Measurements from ENCODE around the gene CMKLR1.

The CMKLR1 gene

GRCh38 chr12:108297895-108298760, 41.0 kb downstream of the CMKLR1 start:
- Histone ChIP-seq H3K4me1 (ENCODE audit: control insufficient read depth, insufficient read depth, low read length) (peaks cover 8% of the 10 kb centered on the region), H3K27me3 (ENCODE audit: control insufficient read depth, insufficient read depth, low read length) (no peaks in the 10 kb centered on the region), H3K36me3 (ENCODE audit: control insufficient read depth, insufficient read depth, low read length) (no peaks in the 10 kb centered on the region), H3K9ac (ENCODE audit: low read length) (no peak overlapping the region), H3K9me3 (ENCODE audit: control insufficient read depth, low read length) (no peaks in the 10 kb centered on the region), H3K4me3 (ENCODE audit: low read length) (no peak overlapping the region)

- no peaks in the 10 kb centered on the region for H3K36me3 ChIP-seq (ENCODE audit: control insufficient read depth, insufficient read depth, low read length)
These were observed 41.7 kb downstream of the CMKLR1 start for GRCh38 chr12:108297424-108297823.

DNA sequence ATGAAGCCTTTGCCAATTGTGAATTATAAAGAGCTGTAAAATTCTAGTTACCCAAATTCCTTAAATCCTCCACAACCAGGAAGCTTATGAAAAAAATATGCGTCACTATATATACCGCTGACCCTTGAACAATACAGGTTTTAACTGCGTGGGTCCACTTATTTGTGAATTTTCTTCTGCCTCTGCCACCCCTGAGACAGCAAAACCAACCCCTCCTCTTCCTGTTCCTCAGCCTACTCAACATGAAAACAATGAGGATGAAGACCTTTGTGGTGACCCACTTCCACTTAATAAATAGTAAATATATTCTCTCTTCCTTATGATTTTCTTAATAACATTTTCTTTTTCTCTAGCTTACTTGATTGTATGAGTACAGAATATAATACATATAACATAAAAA, 42.2 kb downstream of the CMKLR1 start:
- Histone ChIP-seq H3K36me3 (ENCODE audit: control insufficient read depth, insufficient read depth, low read length) (no peaks in the 10 kb centered on the region), H3K4me1 (ENCODE audit: control insufficient read depth, insufficient read depth, low read length) (no peaks in the 10 kb centered on the region), H3K27me3 (ENCODE audit: control insufficient read depth, insufficient read depth, low read length) (no peaks in the 10 kb centered on the region), H3K4me3 (ENCODE audit: low read length) (no peak overlapping the region), H3K9ac (ENCODE audit: low read length) (no peak overlapping the region), H3K9me3 (ENCODE audit: control insufficient read depth, low read length) (no peaks in the 10 kb centered on the region)

More at GRCh38 chr12:108297424-108297823, 41.7 kb downstream of the CMKLR1 start:
- H3K27me3 ChIP-seq (ENCODE audit: control insufficient read depth, insufficient read depth, low read length), result no peaks in the 10 kb centered on the region
- H3K9me3 ChIP-seq (ENCODE audit: control insufficient read depth, low read length), result no peaks in the 10 kb centered on the region
- no peak overlapping the region for H3K4me3 ChIP-seq (ENCODE audit: low read length)
- H3K4me1 ChIP-seq (ENCODE audit: control insufficient read depth, insufficient read depth, low read length), result peaks cover under 1% of the 10 kb centered on the region
- H3K9ac ChIP-seq (ENCODE audit: low read length), result no peak overlapping the region

- Histone ChIP-seq H3K27me3 (ENCODE audit: control insufficient read depth, insufficient read depth, low read length) (no peaks in the 10 kb centered on the region), H3K9me3 (ENCODE audit: control insufficient read depth, low read length) (no peaks in the 10 kb centered on the region), H3K4me3 (ENCODE audit: low read length) (no peak overlapping the region), H3K36me3 (ENCODE audit: control insufficient read depth, insufficient read depth, low read length) (no peaks in the 10 kb centered on the region), H3K4me1 (ENCODE audit: control insufficient read depth, insufficient read depth, low read length) (no peaks in the 10 kb centered on the region), H3K9ac (ENCODE audit: low read length) (no peak overlapping the region)
These were observed 43.5 kb downstream of the CMKLR1 start for GRCh38 chr12:108295641-108296040.

GRCh38 chr12:108289350-108290161, 49.6 kb downstream of the CMKLR1 start:
- H3K27me3 ChIP-seq (ENCODE audit: control insufficient read depth, insufficient read depth, low read length), result no peaks in the 10 kb centered on the region

DNA sequence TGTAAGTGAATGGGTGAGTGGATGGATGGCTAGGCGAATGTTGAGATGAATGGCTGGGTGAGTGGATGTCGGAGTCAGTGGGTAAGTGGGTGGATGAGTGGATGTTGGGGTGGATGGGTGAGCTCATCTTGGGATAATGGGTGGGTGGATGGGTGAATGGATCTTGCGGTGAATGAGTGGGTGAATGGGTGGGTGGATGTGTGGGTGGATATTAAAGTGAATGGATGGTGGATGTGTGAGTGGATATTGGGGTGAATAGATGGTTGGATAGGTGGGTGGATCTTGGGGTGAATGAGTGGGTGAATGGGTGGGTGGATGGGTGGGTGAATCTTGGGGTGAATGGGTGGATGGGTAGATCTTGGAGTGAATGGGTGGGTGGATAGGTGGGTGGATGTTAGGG, 51.9 kb downstream of the CMKLR1 start:
- no peaks in the 10 kb centered on the region for H3K4me1 ChIP-seq (ENCODE audit: control insufficient read depth, insufficient read depth, low read length)
- no peaks in the 10 kb centered on the region for H3K27me3 ChIP-seq (ENCODE audit: control insufficient read depth, insufficient read depth, low read length)
- no peaks in the 10 kb centered on the region for H3K36me3 ChIP-seq (ENCODE audit: control insufficient read depth, insufficient read depth, low read length)
- no peak overlapping the region for H3K9ac ChIP-seq (ENCODE audit: low read length)
- H3K9me3 ChIP-seq (ENCODE audit: control insufficient read depth, low read length), result no peaks in the 10 kb centered on the region
- no peak overlapping the region for H3K4me3 ChIP-seq (ENCODE audit: low read length)

More at GRCh38 chr12:108289350-108290161, 49.6 kb downstream of the CMKLR1 start:
- no peak overlapping the region for H3K4me3 ChIP-seq (ENCODE audit: low read length)
- no peak overlapping the region for H3K9ac ChIP-seq (ENCODE audit: low read length)
- no peaks in the 10 kb centered on the region for H3K9me3 ChIP-seq (ENCODE audit: control insufficient read depth, low read length)
- H3K36me3 ChIP-seq (ENCODE audit: control insufficient read depth, insufficient read depth, low read length), result no peaks in the 10 kb centered on the region
- H3K4me1 ChIP-seq (ENCODE audit: control insufficient read depth, insufficient read depth, low read length), result no peaks in the 10 kb centered on the region

DNA sequence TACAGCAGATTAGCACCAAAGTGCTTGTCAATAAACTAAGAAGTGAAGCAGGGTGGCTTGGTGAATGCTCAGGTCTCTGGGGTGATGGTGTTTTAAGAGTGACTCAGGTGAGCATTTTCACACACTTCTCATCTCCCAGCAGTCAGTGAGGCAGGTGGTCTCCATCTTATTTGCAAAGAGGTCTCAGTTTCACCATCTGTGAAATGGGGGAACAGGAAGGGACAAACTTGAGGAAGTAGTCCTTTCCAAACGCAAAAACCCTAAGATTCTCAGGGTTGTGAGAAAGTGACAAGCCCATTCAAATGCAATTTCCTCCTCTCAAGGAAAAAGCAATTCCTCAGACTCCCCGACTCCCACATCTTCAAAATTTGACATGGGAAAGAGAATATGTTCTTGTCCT, 54.1 kb downstream of the CMKLR1 start:
- no peak overlapping the region for H3K9ac ChIP-seq (ENCODE audit: low read length)
- no peaks in the 10 kb centered on the region for H3K27me3 ChIP-seq (ENCODE audit: control insufficient read depth, insufficient read depth, low read length)
- no peaks in the 10 kb centered on the region for H3K36me3 ChIP-seq (ENCODE audit: control insufficient read depth, insufficient read depth, low read length)
- no peaks in the 10 kb centered on the region for H3K4me1 ChIP-seq (ENCODE audit: control insufficient read depth, insufficient read depth, low read length)
- H3K4me3 ChIP-seq (ENCODE audit: low read length), result no peak overlapping the region
- H3K9me3 ChIP-seq (ENCODE audit: control insufficient read depth, low read length), result no peaks in the 10 kb centered on the region

DNA sequence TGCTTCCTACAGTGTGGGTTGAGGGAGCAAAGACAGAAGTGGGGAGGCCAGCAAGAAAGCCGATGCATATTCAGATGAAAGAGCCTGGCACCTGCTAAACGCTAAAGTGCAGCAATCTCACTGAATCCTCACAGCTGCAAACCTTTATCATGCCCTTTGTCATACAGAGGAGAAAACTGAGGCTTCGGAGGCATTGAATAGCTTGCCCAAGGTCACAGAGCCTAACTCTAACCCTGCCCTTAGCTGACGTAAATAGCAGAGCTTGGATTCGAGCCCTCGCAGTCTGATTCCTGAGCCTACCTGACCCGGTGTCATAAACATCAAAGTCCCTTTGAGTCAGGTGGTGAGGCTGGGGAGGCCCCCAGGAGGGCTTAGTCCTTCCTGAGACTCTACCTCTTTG, 54.9 kb downstream of the CMKLR1 start:
- Histone ChIP-seq H3K9ac (ENCODE audit: low read length) (no peak overlapping the region), H3K27me3 (ENCODE audit: control insufficient read depth, insufficient read depth, low read length) (no peaks in the 10 kb centered on the region), H3K4me3 (ENCODE audit: low read length) (no peak overlapping the region), H3K9me3 (ENCODE audit: control insufficient read depth, low read length) (no peaks in the 10 kb centered on the region), H3K36me3 (ENCODE audit: control insufficient read depth, insufficient read depth, low read length) (no peaks in the 10 kb centered on the region), H3K4me1 (ENCODE audit: control insufficient read depth, insufficient read depth, low read length) (no peaks in the 10 kb centered on the region)

DNA sequence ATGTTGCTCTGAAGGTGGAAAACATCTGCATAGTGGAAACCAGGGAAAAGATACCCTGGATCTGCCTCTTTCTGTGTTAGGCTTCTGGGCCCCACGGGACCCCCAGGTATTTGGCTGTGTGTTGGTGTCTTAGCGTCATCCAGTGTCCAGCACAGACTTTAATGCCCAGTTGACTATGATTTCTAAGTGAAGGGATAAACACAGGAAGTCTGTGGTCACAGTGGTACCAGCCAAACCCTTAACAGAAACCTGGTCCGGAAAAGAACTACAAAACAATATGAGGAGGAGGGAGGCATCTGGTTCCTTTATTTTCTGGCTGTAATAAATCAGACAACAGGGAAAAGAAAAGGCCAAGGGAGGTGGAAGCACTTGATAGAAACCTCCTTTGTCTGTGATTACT, 56.4 kb downstream of the CMKLR1 start:
- H3K27me3 ChIP-seq (ENCODE audit: control insufficient read depth, insufficient read depth, low read length), result no peaks in the 10 kb centered on the region
- H3K9ac ChIP-seq (ENCODE audit: low read length), result no peak overlapping the region
- no peak overlapping the region for H3K4me3 ChIP-seq (ENCODE audit: low read length)
- H3K36me3 ChIP-seq (ENCODE audit: control insufficient read depth, insufficient read depth, low read length), result no peaks in the 10 kb centered on the region
- H3K9me3 ChIP-seq (ENCODE audit: control insufficient read depth, low read length), result no peaks in the 10 kb centered on the region
- H3K4me1 ChIP-seq (ENCODE audit: control insufficient read depth, insufficient read depth, low read length), result no peaks in the 10 kb centered on the region

DNA sequence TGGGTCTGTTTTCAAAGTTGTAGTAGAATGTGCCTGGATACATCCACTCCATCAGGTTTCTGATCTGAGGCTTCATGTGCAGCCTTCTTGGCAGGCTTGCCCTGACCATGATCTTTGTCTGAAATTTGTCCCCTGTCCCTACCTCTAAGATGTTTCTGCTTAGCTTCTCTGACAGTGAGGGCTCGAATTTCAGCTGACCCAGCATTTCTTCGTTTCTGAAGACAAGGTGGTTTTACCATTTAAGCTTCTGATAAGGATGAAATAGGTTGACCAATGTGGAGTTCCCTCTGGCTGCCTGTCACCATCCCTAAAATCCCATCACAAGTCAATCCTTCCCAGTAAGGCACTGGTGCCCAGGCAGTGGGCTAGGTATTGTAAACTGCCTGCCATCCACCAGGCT, 57.0 kb downstream of the CMKLR1 start:
- H3K27me3 ChIP-seq (ENCODE audit: control insufficient read depth, insufficient read depth, low read length), result no peaks in the 10 kb centered on the region
- H3K36me3 ChIP-seq (ENCODE audit: control insufficient read depth, insufficient read depth, low read length), result no peaks in the 10 kb centered on the region
- no peak overlapping the region for H3K9ac ChIP-seq (ENCODE audit: low read length)
- no peaks in the 10 kb centered on the region for H3K4me1 ChIP-seq (ENCODE audit: control insufficient read depth, insufficient read depth, low read length)
- H3K9me3 ChIP-seq (ENCODE audit: control insufficient read depth, low read length), result no peaks in the 10 kb centered on the region
- no peak overlapping the region for H3K4me3 ChIP-seq (ENCODE audit: low read length)

DNA sequence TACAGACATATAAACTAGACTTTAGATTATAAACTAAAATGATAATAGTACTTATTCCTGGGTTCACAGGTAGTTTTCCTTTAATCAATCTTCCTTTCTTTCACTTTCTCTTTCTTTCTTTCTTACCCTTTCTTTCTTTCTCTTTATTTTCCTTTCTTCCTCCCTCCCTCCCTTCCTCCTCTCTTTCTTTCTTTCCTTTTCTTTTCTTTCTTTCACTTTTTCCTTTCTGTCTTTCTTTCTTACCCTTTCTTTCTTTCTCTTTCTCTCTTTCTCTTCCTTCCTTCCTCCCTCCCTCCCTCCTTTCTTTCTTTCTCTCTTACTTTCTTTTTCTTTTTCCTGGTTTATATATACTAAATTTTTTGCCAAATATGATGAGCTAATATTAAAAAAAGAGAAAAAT, 61.5 kb downstream of the CMKLR1 start:
- no peaks in the 10 kb centered on the region for H3K4me1 ChIP-seq (ENCODE audit: control insufficient read depth, insufficient read depth, low read length)
- H3K9me3 ChIP-seq (ENCODE audit: control insufficient read depth, low read length), result no peaks in the 10 kb centered on the region
- no peak overlapping the region for H3K9ac ChIP-seq (ENCODE audit: low read length)
- no peaks in the 10 kb centered on the region for H3K27me3 ChIP-seq (ENCODE audit: control insufficient read depth, insufficient read depth, low read length)
- no peaks in the 10 kb centered on the region for H3K36me3 ChIP-seq (ENCODE audit: control insufficient read depth, insufficient read depth, low read length)
- no peak overlapping the region for H3K4me3 ChIP-seq (ENCODE audit: low read length)

- no peak overlapping the region for H3K9ac ChIP-seq (ENCODE audit: low read length)
- no peak overlapping the region for H3K4me3 ChIP-seq (ENCODE audit: low read length)
- no peaks in the 10 kb centered on the region for H3K27me3 ChIP-seq (ENCODE audit: control insufficient read depth, insufficient read depth, low read length)
- H3K9me3 ChIP-seq (ENCODE audit: control insufficient read depth, low read length), result no peaks in the 10 kb centered on the region
- H3K4me1 ChIP-seq (ENCODE audit: control insufficient read depth, insufficient read depth, low read length), result no peaks in the 10 kb centered on the region
- no peaks in the 10 kb centered on the region for H3K36me3 ChIP-seq (ENCODE audit: control insufficient read depth, insufficient read depth, low read length)
These were observed 65.9 kb downstream of the CMKLR1 start for GRCh38 chr12:108273217-108273616.

All from mucosa of stomach (tissue), 1 donor.